IPS DF 4.7 (cell line): ENCODE results near the gene PEX6.
"Not testable (repeated sequence)": the region's sequence is repeated elsewhere in the genome, so short reads cannot be mapped to it uniquely, and the experiment has no call there.

Experiments
- DNase-seq: peaks from one replicate; pipeline ENCODE4 v3.0.0-alpha.2; 2013; ENCODE audit warnings: low spot score; ENCODE audit errors: extremely low read depth

The PEX6 gene

DNA sequence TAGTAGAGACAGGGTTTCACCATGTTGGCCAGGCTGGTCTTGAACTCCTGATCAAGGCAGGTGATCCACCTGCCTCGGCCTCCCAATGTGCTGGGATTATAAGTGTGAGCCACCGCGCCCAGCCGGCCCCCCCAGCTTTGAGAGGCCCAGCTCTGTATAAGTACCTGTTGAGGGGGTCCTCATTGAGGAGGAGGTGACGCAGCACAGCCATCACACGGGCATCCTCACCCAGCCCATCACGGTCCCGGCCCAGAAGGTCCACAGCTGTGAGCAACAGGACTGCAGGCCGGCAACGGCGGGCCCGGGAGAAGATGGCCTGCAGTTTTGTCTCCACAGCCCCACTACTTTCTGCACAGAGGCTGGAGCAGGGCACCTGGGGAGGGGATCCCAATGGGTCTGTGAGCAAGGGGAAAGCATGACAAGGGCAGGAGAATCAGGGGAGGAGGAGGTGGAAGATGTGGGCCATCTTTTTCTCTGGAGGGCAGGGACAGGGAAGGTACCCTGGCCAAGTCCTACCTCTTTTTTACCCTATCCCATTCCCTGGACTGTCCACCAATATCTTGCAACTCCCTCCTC lies 10.8 kb downstream of the PEX6 start:
- no peak for DNase-seq

DNA sequence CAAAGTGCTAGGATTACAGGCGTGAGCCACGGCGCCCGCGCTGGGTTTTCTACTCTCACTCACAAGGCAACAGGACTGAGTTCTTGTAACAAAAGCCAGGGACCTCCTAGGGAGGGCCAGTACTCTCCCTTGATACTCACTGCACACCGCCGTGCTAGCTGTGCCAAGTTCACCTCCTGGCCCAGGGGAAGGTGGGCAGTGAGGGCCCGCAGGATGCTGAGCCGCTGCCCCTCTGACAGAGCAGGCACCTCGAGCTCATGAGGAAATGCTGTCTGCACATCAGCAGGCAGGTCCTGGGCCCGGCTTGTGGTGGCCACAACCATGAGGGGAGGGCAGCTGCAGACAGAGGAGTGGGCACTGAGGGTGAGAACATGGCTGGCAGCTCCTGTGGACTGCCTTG lies 11.8 kb downstream of the PEX6 start:
- no peak for DNase-seq

DNA sequence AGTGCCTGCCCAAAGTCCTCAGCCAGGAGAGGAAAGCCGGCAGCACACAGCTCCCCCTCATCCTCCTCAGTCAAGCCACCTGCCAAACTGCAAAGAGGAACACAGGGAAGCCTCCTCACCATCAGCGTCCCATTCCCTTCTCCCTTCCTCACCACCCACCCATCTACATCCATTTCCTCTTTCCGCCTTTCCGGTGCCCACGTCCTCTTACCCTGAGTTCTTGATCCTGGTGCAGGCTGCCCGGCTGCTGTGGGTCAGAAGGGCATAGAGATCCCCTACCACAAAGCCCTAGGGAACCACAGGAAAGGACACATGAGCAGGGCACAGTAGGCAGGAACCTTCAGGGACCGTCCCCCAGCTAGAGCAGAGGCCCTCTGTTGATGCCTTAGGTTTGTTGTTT lies 12.4 kb downstream of the PEX6 start:
- no peak for DNase-seq

DNA sequence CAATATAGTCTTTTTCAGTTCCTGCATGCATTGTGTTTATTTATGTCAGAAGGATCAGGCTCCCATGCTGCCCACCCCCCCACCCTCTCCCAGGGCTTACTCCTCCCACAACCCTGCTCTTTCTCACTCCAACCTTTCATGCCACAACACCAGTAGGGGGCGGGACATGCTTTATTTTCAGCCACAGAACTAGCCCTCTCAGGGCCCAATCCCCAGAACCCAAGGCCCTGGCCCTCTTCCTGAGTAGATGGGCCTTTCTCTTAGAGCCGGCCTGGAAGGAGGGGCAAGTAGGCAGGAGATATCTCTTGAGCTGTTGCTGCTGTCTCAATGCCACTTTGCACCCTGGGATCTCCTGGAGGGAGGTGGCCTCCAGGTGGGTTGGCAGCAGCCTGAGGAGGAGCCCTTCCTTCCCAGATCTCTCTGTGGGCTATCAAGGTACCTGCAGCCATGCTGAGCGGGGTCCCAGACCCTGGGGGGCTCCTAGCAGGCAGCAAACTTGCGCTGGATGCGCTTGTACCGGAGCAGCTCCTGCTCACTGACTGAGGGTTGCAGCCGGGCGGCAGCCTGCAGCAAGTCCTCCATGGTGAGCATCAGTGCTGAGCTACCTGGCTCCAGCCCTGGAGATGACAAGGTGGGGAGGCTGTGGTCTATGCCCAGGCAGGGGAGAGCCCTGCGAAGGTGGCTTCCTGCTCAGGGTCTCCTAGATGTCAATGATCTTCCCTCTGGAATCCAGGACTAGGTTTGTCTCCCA lies 15.0 kb downstream of the PEX6 start:
- no peak for DNase-seq

DNA sequence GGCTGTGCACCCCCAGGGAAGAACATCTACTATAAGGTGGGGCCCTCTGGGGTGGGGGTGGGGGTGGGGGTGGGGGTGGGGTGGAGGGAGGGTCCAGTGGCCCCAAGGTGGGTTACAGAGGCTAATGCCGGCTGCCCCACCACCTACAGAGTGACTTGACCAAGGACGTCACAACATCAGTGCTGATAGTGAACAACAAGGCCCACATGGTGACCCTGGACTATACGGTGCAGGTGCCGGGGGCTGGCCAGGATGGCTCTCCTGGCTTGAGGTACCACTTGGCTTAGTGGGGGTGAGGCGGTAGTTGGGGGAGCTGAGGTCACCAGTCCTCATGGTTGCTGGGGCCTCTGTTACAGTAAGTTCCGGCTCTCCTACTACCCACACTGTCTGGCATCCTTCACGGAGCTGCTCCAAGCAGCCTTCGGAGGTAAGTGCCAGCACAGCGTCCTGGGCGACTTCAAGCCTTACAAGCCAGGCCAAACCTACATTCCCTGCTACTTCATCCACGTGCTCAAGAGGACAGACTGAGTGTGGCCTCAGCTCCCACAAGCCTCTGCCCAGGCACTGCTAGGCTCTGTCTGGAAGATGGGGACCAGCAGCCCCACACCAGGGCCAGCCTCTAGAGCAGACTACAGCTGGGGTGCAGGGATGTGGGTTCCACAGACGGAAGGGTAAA lies 15.7 kb downstream of the PEX6 start:
- DNase-seq: no peak

DNA sequence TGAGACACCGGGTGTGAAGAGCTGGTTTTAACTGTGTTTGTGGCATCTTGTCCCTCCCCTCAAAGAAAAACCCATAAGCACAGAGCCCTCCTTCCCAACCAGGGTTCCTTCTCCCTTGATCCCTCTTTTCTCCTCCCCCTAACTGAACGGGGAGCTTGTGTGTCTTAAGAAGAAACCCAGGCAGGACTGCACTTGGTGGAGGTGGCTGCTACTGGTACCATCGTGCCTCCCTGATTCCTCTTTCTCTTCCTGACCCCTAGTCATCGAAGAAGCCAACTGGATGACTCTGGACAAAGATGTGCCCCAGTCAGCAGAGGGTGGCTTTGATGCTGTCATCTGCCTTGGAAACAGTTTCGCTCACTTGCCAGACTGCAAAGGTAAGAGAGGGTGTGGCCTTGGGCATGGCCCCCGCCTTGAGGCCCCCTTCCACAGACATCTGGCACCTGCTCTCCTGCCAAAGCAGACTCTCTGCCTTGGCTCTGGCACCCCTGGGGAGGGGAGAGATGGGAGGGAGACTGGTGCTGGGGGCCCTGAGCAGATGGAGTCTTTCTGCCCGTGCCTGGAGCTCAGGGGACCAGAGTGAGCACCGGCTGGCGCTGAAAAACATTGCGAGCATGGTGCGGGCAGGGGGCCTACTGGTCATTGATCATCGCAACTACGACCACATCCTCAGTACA lies 16.3 kb downstream of the PEX6 start:
- DNase-seq: no peak

DNA sequence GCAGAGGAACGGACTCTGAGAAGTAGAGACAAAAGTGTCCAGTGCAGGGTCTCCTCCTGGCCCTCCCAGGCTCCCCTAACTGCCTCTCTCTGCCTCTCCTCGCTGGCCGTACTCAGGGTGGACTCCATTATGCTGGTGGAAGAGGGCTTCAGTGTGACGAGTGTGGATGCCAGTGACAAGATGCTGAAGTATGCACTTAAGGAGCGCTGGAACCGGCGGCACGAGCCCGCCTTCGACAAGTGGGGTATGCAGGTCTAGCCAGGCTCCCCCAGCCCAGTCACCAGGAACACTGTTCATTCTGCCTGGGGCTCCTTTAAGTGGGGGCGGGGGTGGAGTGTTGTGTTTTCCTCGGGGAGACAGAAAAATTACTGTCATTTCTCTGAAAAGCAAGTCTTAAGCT lies 16.9 kb downstream of the PEX6 start:
- DNase-seq: no peak

DNA sequence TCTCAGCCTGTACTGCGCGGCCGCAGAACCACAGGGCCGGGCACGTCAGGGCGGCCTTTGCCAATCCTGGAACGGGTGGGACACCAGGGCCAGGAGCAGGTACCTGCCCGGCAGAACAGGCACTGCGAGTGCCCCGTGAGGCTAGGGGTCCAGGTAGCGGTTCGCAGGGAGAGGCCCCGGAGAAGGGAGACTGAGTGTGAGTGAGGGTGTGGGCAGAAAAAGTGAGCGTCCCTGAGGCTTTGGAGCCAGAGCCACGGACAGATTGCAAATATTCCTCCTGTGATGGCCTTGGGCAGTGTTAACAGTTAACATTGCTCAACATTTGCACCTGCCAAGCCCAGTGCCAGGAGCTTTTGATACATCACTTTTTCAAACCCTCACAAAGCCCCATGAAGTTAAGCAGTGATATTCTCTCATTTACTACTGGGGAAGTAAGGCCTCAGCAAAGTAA lies 17.9 kb downstream of the PEX6 start:
- no peak for DNase-seq

DNA sequence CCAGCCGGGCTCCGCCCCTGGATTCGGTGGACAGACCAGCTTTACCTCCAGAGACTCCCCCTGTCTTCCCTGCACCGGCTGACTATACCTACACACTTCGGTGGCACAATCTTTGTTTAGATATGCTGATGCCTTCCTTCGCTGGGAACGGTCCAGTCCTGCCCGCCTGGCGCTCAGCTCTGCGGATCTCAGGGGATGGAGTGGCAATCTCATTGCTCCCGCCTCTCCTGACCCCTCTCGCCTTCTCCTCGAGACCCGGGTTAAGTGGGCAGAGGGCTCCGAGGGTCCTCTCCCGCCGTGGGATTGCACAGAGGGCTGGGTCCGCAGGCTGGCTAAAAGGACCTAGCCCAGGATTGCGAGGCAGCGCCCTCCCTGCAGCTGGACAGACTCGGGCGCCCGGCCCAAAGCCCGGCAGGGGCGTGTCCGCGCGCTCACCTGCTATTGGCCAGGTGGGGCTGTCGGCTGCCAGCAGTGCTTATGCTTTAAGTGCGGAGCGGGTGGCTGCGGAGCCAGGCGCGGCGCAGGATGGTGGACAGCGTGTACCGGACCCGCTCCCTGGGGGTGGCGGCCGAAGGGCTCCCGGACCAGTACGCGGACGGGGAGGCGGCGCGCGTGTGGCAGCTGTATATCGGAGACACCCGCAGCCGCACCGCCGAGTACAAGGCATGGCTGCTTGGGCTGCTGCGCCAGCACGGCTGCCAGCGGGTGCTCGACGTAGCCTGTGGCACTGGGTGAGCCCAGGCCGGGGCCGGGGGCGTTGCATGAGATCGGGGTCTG lies 18.6 kb downstream of the PEX6 start, which contains the start of gene GNMT:
Gene GNMT, plus strand, starts transcription at position 512 of the 777 bp plus-strand sequence. Its CDS starts 14 bp downstream, at position 526.
- no peak for DNase-seq

DNA sequence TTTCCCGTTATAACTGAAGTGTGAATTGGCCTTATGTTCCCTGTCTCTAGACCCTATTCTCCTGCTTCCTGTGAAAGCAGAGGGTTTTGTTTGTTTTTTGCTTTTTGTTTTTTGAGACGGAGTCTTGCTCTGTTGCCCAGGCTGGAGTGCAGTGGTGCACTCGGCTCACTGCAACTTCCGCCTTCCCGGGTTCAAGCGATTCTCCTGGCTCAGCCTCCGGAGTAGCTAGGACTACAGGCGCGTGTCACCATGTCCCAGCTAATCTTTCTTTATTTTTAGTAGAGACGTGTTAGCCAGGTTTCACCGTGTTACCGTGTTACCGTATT lies 19.1 kb downstream of the PEX6 start:
- DNase-seq: no peak

DNA sequence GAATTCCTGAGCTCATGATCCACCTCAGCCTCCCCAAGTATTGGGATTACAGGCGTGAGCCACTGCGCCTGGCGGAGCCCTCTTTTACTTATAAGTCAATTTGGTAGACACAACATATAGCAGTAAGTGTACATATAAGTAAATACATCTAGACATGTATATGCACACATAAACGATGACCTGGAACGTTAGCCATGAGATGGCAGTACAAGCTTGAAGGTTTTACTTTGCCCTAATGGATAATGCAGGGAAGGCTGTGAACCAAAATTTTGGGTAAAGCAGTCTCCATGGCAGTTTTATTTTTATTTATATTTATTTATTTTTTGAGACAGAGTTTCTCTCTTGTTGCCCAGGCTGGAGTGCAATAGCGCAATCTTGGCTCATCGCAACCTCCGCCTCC lies 20.9 kb downstream of the PEX6 start:
- DNase-seq: no peak

DNA sequence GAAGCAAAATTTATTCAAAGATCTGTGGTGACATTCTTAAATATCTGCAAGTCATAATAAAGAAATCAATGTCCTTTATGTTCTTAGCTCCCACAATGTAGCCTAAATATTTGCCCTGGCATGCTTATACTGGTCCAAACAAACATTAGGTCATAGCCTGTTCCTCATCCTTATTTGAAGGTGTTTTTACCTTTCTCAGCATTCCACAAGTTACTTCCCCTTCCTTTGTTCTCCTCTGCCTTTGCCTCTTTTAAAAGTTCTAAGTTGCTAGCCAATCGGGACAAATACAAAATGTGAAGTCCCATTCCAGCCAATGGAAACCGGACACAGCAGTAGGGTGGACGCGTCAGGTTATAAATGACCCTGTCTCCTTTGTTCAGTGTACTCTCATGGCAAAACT lies 24.6 kb downstream of the PEX6 start:
- not testable (repeated sequence) for DNase-seq

DNA sequence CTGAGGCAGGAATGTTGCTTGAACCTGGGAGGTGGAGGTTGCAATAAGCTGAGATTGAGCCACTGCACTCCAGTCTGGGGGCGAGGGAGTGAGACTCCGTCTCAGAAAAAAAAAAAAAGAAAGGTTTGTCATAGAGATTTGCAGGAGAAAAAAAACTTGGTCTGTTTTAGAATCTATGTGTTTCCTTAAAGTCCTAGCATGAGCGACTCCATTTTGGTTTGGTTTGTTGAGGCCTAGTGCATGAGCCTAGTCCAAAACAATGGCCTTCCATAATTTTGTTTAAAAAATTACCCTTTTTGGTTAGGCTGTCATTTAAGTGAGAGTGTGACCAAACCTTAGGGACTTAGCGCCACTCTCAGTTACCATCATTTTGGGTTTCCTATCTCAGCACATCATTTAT lies 26.6 kb downstream of the PEX6 start:
- DNase-seq: no peak

DNA sequence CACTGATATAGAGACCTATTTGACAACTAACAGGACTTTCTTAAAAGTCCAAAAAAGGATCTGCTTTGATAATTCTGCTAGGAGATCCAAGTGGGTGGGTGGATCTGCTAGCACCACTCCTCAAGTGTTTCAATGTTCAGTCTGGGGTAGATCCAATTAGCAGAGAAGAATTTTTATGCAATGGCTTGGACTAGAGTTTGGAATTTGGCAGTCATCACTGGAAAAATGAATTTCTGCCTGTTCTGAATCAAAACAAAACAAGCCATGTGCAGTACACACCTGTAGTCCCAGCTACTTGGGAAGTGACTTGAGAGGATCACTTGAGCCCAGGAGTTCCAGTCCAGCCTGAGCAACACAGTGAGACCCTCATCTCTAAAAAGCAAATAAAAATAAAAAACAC lies 31.0 kb downstream of the PEX6 start:
- no peak for DNase-seq

DNA sequence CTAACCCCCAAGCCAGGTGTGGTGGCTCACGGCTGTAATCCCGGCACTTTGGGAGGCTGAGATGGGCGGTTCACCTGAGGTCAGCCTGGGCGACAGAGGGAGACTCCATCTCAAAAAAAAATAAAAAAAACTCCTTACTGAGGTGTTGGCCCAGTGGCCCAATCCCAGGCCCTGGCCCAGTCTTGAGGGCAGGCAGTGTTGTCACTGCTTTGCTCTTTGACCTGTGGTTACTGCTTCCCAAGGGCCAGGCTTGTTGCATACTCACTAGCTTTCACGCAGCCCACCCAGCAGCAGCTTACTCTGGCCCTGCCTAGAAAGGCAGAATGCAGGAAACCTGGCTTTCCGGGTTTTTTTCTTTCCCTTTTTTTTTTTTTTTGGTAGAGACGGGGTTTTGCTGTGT lies 36.5 kb downstream of the PEX6 start:
- DNase-seq: no peak

DNA sequence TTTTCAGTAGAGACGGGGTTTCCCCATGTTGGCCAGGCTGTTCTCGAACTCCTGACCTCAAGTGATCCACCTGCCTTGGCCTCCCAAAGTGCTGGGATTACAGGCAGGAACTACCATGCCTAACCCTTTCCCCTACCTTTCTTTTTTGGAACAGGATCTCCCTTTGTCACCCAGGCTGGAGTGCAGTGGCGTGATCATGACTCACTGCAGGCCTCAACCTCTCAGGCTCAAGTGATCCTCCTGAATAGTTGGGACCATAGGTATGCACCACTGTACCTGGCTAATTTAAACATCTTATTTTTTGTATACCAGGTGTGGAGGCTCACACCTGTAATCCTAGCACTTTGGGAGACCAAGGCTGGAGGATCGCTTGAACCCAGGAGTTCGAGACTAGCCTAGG lies 37.6 kb downstream of the PEX6 start:
- DNase-seq: not testable (repeated sequence)

DNA sequence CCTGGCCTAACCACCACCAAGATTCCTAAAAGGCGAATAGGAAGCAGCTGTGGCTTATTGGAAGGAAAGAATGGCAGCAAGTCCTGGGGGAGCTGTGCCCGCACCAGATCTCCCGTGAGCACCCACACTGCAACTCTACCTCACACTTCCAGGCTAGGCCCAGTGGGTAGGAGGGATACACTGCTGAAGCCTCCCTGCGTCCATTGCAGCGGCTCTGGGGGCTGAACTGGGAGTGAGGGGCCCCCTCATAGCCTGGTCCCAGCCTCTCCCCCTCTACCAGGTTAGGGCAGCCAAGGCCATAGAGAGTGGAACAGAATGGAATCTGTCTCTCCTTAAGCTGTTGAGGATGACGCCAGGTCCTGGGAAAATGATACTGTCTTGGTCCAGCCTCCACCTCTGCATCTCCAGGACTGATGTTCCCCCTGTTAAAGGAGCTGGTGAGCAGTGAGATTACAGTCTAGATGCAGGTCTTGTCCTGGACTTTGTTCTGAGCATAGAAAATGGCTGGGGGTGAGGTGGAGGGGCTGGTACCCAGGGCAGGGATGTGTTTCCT lies 38.4 kb downstream of the PEX6 start:
- DNase-seq: no peak

DNA sequence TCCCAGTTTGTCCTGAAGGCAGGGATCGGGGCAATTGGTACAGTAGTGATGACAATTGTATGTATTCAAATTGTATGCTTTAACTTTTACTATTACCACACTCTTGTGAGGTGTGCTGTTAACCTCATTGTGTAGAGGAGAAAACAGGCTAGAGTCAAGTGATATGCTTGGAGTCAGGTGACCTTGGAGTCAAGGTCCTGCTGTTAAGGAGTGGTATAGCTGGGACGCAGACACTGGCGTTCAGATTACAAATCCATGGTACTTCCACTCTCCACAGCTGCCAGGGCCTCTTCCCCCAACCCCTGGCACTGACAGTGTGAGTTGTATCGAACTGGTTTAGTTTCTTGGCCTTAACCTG lies 39.2 kb downstream of the PEX6 start:
- no peak for DNase-seq

DNA sequence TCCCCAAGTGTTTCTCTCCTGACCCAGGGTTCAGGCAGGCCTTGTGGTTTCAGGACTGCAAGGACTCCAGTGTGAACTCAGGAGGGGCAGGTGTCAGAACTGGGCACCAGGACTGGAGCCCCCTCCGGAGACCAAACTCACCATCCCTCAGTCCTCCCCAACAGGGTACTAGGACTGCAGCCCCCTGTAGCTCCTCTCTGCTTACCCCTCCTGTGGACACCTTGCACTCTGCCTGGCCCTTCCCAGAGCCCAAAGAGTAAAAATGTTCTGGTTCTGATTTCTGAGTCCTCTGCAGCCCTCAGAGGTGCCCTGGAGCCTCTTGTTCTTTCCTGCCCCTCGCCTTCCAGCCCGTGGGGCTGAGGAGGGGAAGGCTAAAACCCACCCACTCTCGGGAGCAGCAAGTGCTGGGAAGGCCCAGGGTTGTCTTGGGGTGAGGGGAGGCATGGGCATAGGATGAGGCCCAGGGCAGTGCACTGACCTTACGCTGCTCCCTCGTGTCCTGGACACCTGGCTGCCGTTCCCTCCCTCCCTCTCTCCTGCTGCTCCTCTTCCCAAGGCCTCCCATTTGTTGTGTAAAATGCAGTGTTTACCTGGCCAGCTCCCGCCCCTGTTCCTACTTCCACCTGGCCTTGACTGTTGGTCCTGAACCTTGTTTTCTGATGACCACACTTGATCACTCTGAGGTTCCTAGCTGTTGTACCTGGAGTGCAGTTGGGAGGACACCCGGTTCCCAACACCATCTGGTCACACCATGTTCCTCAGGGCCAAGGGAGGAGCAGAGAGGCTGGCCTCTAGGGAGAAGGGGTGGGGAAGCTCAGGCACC lies 39.8 kb downstream of the PEX6 start:
- no peak for DNase-seq

DNA sequence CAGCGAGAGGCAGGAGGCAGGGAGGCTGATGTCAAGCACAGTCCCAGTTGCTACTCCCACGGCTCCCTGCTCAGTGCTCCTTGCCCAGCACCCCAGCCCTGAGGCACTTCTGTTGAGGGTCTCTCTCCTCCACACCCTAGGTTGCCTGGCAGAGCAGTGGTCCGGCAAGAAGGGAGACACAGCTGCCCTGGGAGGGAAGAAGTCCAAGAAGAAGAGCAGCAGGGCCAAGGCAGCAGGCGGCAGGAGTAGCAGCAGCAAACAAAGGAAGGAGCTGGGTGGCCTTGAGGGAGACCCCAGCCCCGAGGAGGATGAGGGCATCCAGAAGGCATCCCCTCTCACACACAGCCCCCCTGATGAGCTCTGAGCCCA lies 40.6 kb downstream of the PEX6 start:
- no peak for DNase-seq
